Thyroid gland (tissue), 4 donors: Measurements from ENCODE around the gene HDAC9. TPM values are rescaled to one million over a fixed set of nuclear protein-coding genes. Genes with fewer than 3 reads are reported as not detected.

Source experiments
- DNase-seq, 2 donors: peaks; one replicate each; pipeline ENCODE4 v3.0.0-alpha.2; 2019
- H3K27ac ChIP-seq, 3 donors: fragments of 200-600 bp; sonication (generic); 1 replicate in 2 of 3; 2 replicates in 1 of 3; pipeline ENCODE4 v1.5.1; 2016 to 2019; ENCODE audit warnings: mild to moderate bottlenecking in 1 of 3, moderate library complexity in 1 of 3
- H3K27me3 ChIP-seq: fragments of 200-600 bp; sonication (generic); one replicate; pipeline ENCODE4 v1.5.1; 2019
- H3K36me3 ChIP-seq, 2 donors: fragments of 200-600 bp; sonication (generic); one replicate each; pipeline ENCODE4 v1.5.1; 2016 to 2019
- H3K4me1 ChIP-seq, 2 donors: fragments of 200-600 bp; sonication (generic); one replicate each; pipeline ENCODE4 v1.5.1; 2017 to 2019
- H3K4me3 ChIP-seq, 3 donors: fragments of 200-600 bp; sonication (generic); replicated peaks in 1 of 3; 1 replicate in 2 of 3; 2 replicates in 1 of 3; pipeline ENCODE4 v1.5.1; 2016; ENCODE audit warnings: mild to moderate bottlenecking in 1 of 3
- H3K9me3 ChIP-seq: fragments of 200-600 bp; sonication (generic); one replicate; pipeline ENCODE4 v1.5.1; 2017
- POLR2A ChIP-seq, 2 donors: fragments of 450-650 bp; IDR thresholded peaks; one replicate each; pipeline ENCODE4 v1.6.1; 2017; ENCODE audit warnings: antibody characterized with exemption in 2 of 2, mild to moderate bottlenecking in 2 of 2, moderate library complexity in 1 of 2
- WGBS, 2 donors: methylation state at CpG; one replicate each; pipeline ENCODE4 v1.1.5; 2017; 5-methylcytosine and 5-hydroxymethylcytosine counted together
- intact Hi-C: fragments of 100-400 bp; cut with DNase I; formaldehyde crosslinking; loops from one replicate; pipeline ENCODE4 v1.15.1; 2023
- total RNA-seq, 4 donors: library from RNA; depleted of rRNA; stranded (reverse); fragments of >200 nt; gene quantifications; one replicate each; pipeline ENCODE4 v1.2.3, GENCODE V29; 2016
- TF ChIP-seq, protein P1 (sequence below), 6 experiments: fragments of 200-600 bp in 3 of 6; fragments of 450-650 bp in 3 of 6; sonication (generic) in 3 of 6; IDR thresholded peaks; one replicate each; pipeline ENCODE4 v1.5.1; 2016 to 2019; ENCODE audit warnings: antibody characterized with exemption in 6 of 6, mild to moderate bottlenecking in 2 of 6, inconsistent platforms in 1 of 6, moderate library complexity in 1 of 6

The HDAC9 gene
- total RNA-seq, 4 donors from 2014 or later: 5.4 to 28.2 (median 7.2) TPM

DNA sequence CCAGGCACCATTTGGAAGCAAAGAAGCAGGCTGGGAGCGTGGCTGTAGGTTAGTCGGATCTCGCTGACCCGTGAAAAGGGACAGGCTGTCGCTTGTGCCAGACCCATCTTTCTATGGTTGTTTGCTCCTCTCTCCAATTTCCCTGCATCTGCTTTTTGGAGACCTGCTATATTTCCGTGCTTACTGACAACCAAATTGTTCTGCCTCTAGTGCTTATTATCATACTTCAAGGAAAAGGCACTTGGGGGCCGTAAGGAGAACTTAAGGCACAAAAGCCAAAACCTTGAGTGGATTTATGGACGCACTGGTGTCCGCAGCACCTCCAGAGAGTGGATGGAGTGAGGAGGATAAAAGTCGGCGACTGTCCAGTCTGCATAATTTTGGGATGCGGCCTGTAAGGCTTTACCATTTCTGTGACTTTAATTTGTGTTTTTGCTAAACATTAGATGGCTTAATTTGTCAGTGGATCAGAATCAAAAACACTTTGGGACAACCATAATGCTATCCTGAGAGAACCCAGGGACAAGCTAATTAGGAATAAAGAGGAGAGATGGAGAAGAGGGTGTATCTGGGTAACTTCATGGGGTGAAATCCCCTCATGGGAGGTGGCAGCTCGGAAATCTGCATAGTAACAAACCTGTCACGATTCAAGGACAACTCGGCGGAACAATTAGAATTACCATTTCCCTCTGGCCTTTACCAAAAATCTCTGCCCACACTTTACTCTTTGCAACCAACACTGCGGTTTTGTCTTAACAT, 206.7 kb downstream of the HDAC9 start:
- Histone ChIP-seq H3K9me3 (no peaks in the 10 kb centered on the region), H3K4me1 (no peaks in the 10 kb centered on the region), H3K27ac (no peak overlapping the region), H3K27me3 (no peaks in the 10 kb centered on the region), H3K36me3 (no peaks in the 10 kb centered on the region), H3K4me3 (no peak overlapping the region)
- no peak for DNase-seq
- 79 to 81% methylated on average over 17 of the region's 17 CpGs for WGBS, 2 donors
- TF ChIP-seq, protein P1, sequence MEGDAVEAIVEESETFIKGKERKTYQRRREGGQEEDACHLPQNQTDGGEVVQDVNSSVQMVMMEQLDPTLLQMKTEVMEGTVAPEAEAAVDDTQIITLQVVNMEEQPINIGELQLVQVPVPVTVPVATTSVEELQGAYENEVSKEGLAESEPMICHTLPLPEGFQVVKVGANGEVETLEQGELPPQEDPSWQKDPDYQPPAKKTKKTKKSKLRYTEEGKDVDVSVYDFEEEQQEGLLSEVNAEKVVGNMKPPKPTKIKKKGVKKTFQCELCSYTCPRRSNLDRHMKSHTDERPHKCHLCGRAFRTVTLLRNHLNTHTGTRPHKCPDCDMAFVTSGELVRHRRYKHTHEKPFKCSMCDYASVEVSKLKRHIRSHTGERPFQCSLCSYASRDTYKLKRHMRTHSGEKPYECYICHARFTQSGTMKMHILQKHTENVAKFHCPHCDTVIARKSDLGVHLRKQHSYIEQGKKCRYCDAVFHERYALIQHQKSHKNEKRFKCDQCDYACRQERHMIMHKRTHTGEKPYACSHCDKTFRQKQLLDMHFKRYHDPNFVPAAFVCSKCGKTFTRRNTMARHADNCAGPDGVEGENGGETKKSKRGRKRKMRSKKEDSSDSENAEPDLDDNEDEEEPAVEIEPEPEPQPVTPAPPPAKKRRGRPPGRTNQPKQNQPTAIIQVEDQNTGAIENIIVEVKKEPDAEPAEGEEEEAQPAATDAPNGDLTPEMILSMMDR (IDR thresholded peaks at IDR 0.05): no peak
- no peak for TF ChIP-seq POLR2A (IDR thresholded peaks at IDR 0.05)
- intact Hi-C loops: no loop called here

DNA sequence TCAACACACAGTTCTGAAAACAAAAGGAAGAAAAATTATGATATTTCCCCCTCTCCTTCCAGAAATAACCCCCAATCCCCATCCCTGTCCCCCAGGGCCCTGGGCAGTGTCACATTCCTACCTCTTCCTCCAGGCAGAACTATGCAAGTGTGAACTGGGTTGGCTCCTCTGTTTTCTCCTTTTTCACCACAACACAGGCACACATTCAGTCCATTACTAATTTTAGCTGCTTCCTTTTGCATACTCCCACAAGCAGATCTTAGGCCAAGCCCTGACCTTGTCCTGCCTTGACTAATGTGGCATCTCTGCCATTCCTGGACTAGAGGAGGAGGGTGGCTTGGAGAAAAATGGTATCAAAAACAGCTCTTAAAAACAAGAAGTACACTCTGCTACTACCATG, 208.1 kb downstream of the HDAC9 start:
- H3K4me1 ChIP-seq: no peaks in the 10 kb centered on the region
- no peaks in the 10 kb centered on the region for H3K36me3 ChIP-seq
- DNase-seq: no peak
- intact Hi-C loops: no loop called here
- no peaks in the 10 kb centered on the region for H3K9me3 ChIP-seq
- H3K4me3 ChIP-seq: no peak overlapping the region
- TF ChIP-seq POLR2A (IDR thresholded peaks at IDR 0.05): no peak
- TF ChIP-seq, protein P1 (IDR thresholded peaks at IDR 0.05): no peak
- H3K27me3 ChIP-seq: no peaks in the 10 kb centered on the region
- H3K27ac ChIP-seq: no peak overlapping the region

DNA sequence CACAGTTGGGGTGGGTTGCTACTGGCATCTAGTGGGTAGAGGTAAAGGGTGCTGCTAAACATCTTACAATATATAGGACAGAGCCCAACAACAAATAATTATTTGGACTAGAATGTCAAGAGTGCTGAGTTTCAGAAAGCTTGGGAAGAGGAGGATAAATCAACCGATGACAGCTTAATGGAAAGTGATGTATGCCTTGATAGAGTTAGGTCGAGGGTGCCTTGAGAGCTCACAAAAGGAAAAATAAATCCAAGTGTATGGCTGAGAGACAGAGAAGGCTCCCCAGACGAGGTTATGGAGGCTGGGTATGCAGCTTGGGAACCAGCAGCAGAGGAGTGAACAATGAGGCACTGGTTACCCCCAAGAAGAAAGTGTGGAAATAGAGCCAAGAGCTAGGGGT, 211.1 kb downstream of the HDAC9 start:
- no peak for TF ChIP-seq POLR2A (IDR thresholded peaks at IDR 0.05)
- TF ChIP-seq, protein P1 (IDR thresholded peaks at IDR 0.05): no peak
- Histone ChIP-seq H3K27me3 (no peaks in the 10 kb centered on the region), H3K9me3 (no peaks in the 10 kb centered on the region), H3K36me3 (no peaks in the 10 kb centered on the region), H3K27ac (no peak overlapping the region), H3K4me3 (no peak overlapping the region), H3K4me1 (no peaks in the 10 kb centered on the region)
- intact Hi-C loops: no loop called here
- 73 to 81% methylated on average over 3 of the region's 3 CpGs for WGBS, 2 donors
- no peak for DNase-seq

DNA sequence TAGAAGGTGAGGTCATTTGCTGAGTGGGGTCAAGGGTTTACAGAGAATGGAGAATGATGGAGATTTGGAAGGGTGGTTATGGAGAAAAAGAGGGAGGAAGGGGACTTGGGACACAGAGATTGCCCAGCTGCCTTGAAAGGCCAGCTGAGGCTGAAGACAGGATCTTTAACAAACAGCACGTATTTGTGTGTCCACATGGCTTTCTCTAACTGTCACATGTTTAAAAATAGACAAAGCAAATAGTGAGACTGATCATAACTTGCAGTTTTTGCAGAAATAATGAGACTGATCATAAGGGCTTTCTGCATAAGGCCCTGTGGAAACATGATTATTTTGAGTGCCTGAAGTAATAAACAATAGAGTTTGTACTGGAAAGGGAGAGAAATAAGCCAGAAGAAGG, 212.7 kb downstream of the HDAC9 start:
- Histone ChIP-seq H3K4me1 (no peaks in the 10 kb centered on the region), H3K36me3 (no peaks in the 10 kb centered on the region), H3K4me3 (no peak overlapping the region), H3K9me3 (no peaks in the 10 kb centered on the region), H3K27me3 (no peaks in the 10 kb centered on the region), H3K27ac (no peak overlapping the region)
- 52 to 65% methylated on average over 1 of the region's 1 CpG for WGBS, 2 donors
- no peak for TF ChIP-seq POLR2A (IDR thresholded peaks at IDR 0.05)
- TF ChIP-seq, protein P1 (IDR thresholded peaks at IDR 0.05): no peak
- intact Hi-C loops: no loop called here
- DNase-seq: no peak

DNA sequence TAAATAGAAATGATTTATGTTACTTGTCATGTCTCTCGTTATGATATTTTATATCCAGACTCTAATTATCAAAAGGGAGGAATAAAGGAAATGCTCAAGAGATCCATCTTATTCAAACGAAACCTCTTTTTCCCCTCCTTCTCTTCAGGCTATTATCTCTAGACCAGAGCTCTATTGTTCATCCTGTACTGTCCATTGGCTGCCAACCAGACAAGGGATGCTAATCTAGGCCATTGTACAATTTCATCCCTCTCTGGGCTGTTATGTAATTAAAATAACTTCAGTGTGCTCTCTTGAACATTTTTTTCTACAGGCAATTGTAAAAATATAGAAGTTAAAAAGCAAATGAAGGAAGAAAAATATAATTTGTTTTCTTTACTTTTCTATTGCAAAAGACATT, 220.4 kb downstream of the HDAC9 start:
- intact Hi-C loops: no loop called here
- Histone ChIP-seq H3K4me3 (no peak overlapping the region), H3K27me3 (no peaks in the 10 kb centered on the region), H3K9me3 (no peaks in the 10 kb centered on the region), H3K27ac (no peak overlapping the region), H3K36me3 (no peaks in the 10 kb centered on the region), H3K4me1 (no peaks in the 10 kb centered on the region)
- DNase-seq: no peak
- no peak for TF ChIP-seq POLR2A (IDR thresholded peaks at IDR 0.05)
- TF ChIP-seq, protein P1 (IDR thresholded peaks at IDR 0.05): no peak
- 75 to 80% methylated on average over 2 of the region's 2 CpGs for WGBS, 2 donors
